ENCODE results near the gene PEX12.
"Not testable (repeated sequence)": the region's sequence is repeated elsewhere in the genome, so short reads cannot be mapped to it uniquely, and the experiment has no call there.

The PEX12 gene

DNA sequence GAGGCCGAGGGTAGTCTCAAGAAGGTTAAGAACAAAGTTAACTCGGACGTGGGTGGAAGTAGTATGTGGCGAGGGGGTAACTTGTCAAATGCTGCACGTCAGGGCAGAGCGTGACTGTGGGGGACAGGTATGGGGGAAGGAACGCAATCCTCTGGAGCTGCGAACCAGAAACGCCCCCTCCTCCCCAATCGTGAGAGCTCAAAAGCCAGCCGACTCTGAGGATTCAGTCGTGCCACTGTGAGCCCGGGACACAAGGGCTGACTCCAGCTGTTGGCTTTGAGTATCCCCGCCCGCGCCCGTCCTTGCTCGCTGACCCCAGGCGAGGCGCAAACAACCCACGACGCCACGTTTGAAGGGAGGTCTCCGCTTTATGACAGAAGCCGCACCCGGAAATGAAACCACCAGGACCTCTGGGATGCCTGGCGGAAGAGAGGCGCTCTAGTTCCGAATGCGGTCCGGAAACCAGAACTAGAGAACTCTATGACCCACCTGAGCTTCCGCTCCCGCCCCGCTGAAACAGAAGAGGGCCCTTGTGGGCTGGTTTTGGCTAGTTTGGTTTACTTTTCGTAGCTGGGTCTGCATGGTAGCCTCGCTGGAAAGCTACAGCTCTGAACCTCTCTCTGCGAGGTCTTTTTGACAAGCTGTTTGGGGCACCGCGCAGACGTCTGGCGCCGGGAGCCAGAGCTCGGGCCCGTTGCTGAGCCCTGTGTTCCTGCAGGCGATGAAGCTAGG is at the start of gene PEX12:
PEX12 (minus strand) TSS at position 375 of the 732 bp plus-strand sequence. CDS start 550 bp downstream, outside the sequence.
- peak; percentile 94 to 96 for DNase-seq

DNA sequence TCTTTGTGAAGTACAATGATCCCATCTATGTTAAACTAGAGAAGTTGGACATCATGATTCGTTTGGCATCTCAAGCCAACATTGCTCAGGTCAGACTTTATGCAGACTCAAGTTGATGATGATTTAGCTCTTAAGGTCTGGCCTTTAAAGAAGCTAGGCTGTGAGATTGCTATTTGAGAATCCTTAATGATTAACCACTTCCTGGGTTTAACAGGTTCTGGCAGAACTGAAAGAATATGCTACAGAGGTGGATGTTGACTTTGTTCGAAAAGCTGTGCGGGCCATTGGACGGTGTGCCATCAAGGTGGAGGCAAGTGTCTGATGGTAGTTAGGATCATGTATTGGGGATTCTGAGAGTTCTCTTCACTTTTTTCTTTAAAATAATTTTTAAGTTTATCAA is 49.0 kb upstream of the PEX12 start:
- DNase-seq, result no peak

DNA sequence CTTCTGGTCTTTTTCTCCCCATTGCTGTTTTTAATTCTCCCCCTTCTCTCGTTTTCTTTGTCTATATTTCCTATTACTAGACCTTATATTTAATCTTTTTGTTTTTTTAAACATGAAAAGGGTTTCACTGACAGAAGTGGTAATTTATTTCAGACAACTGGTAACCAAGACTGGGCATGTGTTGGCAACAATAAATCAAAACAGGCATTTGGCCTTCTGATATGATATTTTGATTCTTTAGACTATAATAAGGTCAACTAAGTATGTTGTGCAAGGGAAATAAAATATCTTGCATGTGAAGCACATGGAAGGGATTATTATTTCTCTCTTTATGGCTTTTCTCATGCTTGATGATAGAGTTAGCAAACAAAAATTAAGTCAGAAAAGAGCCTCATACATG is 43.4 kb upstream of the PEX12 start:
- no peak for DNase-seq

DNA sequence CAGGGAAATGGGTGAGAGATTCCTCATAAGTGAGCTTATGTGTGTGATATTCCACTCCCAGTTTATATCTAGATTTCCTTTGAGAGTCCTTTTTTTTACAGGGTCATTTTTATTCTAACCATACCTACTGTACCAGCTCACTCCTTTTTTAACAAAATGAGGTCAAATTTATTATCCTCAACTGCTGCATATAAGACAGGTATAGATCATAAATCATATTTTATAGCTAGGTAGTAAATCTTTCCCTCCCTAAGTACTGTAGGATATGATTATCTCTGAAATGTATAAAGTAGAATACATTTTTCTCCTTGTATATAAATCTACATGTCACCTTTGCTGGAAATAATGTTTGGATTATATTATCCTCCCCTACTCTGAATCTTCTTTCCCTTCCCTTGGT is 40.3 kb upstream of the PEX12 start:
- DNase-seq, result no peak

DNA sequence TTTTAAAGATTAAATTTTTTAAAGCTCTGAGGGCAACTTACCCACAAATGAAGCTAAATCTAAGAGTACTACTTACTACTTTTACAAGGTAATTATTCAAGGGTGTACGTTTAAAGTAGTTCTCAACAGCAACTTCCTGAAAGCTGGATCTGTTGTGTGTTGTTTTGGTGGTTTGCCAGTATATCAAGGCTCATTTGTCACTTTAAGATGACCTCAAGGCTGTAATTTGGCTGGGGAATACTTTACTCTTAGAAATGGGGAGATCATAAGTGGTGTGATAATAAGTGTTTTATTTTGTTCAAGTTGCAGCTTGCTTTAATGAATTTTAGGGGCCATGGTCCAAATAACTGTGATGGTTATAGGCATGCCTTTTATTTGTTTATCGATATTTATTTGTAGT is 39.1 kb upstream of the PEX12 start:
- no peak for DNase-seq

DNA sequence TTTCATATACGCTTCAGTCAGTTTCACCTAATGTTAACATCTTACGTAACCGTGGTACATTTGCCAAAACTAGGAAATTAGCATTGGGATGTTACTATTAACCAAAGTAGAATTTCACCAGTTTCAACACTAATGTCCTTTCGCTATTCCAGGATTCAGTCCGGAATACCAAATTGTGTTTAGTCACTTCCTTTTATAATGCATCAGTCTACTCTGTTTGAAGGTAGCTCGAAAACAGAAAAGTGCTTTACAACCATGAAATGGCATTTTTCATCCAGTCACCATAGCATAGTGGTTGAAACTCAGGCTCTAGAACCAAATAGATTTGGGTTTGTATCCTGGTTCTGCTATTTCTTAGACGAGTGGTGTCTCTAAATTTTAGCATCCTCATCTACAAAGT is 38.2 kb upstream of the PEX12 start:
- DNase-seq, result no peak

DNA sequence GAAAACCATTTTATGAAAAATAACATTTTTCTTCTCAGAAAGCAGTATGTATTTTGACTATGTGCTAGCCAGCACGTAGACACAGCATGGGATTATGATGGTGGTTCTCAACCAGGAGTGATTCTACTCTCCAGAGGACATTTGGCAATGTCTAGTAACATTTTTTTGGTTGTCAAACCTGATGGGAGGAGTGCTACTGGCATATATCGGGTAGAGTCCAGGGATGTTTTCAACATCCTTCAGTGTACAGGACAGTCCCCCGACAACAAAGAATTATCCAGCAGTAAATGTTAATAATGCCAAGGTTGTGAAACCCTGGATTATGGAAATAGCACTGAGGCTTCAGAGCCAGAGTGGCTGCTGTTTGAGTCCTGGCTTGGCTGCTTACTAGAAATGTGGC is 36.4 kb upstream of the PEX12 start:
- no peak for DNase-seq

DNA sequence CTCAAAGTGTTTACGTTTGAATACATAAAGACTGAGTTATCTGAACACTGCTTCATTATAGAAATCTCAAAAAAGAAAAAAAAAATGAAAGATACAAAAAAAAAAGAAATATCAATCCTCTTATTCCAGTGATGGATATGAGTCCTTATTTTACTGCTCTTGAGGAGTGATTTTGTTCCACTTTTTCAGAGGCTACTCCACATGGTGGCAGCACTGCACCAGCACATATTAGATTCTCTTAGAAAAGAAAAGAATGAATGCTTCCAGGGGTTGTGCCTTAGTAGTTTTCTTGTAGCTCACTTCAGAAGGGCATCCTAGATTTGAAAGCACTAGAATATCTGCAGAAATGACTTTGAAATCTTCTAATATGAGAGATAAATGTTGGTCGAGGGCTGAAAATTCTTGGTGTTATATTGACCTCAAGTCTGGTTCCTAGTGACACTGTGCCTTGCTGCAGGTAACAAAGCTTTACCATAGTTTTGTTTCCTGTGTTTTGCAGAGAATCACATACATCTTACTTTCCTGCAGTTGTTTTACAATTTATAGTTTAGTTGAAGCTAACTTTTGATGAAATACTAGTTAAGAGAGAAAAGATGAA is 34.7 kb upstream of the PEX12 start:
- DNase-seq, result peak; percentile 61 to 87

DNA sequence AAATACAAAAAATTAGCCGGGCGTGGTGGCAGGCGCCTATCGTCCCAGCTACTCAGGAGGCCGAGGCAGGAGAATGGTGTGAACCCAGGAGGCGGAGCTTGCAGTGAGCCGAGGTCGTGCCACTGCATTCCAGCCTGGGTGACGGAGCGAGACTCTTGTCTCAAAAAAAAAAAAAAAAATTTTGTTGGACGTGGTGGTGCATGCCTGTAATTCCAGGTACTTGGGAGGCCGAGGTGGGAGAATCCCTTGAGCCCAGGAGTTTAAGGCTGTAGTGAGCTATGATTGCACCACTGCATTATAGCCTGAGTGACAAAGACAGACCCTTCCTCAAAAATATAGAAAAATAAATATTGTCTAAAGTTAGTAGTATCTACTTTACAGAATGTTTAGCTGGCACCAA is 32.4 kb upstream of the PEX12 start:
- DNase-seq, result not testable (repeated sequence)

DNA sequence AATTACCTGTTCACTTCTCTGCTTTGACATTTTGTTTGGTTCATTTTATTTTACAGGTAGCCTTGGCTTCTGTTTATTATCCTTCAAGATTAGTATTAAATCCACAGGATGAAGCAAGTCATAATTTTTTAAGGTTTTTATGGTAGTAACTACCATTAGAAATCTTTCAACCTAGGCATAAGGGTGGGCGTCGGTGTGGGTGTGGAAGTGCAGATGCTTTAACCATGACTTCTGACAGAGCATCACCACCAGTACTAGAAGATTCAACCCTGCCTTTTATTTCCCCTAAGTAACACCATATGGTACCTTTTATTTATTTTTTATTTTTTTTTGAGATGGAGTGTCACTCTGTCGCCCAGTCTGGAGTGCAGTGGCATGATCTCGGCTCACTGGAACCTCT is 31.5 kb upstream of the PEX12 start:
- DNase-seq, result no peak

DNA sequence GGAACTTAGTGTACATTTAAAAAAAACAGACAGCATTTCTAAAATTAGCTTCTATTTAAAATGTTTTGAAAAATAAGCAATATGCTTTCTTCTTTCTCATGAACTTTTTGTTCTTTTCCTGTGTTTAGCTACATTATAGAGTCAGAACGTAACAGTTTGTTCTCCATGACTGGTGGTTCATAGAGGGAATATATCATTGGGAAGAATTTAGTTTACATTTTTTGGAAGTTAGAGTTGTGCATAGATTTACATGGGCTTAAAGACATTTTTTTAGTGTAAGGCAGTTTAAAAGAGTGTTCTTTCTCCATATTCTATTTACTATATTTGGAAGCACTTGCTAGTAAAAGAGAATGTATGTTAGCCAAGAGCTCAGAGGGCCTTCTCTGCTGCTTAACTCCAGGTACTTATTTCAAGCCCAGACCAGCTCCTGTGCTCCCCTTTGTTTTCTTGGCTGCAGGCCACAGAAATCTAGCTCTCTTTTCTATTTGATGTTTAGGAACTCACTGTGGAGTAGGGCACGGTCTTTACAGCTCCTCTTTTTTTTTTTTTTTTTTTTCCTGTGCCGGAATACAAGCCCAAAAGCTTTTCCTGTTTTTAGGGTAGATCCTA is 29.0 kb upstream of the PEX12 start:
- no peak for DNase-seq

DNA sequence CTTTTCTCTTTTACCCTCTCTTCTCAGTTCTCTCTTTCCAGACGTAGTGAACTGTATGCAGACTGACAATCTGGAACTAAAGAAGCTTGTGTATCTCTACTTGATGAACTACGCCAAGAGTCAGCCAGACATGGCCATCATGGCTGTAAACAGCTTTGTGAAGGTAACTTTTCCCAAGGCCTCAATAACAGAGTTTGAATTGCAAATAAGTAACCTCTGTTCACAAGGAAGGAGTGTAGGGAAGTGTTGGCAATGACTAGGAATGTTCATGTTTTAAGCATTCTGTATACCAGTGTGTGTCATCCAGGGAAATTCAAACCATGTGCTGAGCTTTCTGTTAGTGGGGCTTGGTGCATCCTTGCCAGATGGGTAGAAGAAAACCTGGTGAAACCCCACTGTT is 27.3 kb upstream of the PEX12 start:
- no peak for DNase-seq

DNA sequence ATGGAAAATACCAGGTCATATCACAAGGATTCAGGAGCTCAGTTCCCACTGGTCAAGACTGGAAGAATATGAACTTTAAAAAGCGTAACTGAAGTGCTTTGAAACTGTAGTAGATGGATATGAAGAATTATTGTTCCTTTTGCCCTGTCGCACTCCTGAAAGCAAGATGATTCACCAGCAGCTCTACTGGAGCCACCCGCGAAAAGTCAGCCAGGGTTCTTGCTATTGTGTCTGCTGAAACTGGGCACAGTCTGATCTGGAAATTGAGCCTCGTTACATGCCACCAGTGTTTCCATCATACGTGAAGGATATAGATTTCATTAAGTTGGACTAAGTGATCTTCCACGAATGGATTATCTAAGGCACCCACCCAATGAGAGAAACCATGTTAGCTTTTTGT is 25.3 kb upstream of the PEX12 start:
- DNase-seq, result no peak

DNA sequence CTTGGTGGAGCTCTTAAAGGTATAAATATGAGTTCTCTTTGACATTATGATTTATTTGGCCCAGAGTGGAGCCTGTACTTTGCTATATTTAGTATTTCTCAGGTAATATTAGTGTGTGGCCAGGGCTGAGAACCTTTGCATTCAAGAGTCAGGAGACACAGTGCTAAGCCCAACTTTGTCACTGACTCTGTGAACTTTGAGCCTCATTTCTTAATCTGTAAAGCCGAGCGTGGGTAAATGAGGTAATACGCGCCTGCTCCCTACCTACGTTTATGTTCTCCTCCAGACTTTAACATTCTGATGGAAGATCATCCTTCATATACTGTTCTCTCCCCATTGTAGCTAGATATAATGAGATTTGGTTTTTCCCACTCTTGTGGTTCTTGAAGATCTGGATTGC is 19.2 kb upstream of the PEX12 start:
- DNase-seq, result no peak

DNA sequence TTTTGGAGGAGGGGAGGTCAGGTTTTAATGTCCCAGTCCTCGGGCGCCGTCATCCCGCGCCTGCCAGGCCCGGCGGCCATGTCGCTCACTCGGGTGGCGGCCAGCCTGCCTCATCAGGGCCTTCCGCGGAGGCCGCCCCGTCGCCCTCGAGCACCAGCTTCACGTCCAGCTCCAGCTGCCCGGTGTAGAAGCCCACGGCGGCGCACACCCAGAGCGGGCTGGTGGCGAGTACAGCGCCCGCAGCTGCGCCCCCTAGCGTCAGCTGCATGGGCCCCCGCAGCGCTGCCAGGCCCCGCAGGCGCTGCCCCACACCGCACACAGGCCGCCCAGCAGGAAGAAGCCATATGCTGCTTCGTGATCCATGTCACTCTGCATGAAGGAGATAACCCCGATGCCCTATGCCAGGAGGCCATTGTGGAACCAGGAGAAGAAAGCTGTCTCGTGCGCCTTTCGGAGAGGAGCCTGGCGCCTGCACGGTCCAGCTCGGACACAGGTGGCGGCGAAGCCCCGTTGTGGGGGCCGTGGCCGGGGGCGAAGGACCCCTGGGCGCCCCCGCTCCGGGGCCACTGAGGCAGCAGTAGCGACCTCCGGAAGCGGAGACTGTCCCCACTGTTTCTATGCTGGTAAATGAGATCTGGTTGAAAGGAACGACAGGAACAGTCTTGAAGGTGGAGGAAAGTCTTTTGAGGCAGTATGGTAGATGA is 18.3 kb upstream of the PEX12 start:
- DNase-seq, result no peak

DNA sequence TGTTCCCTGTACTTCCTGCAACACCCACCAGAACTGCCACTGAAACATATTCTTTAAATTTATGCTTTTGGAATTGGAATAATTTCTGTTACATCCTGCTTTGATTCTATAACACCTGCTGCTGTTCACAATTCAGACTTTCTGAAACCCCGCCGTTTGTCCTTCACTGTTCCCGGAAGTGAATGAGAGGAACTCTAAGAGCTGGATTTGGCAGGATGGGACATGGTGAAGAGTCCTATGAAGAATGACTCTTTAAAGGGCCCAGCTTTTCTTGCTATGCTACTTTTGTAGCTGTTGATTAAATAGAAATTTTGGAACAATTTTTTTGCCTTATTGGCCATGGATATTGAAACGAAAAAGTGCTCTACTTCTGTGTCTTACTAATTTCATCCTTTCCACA is 17.7 kb upstream of the PEX12 start:
- peak in 1 of 2 experiments; percentile 4 for DNase-seq

DNA sequence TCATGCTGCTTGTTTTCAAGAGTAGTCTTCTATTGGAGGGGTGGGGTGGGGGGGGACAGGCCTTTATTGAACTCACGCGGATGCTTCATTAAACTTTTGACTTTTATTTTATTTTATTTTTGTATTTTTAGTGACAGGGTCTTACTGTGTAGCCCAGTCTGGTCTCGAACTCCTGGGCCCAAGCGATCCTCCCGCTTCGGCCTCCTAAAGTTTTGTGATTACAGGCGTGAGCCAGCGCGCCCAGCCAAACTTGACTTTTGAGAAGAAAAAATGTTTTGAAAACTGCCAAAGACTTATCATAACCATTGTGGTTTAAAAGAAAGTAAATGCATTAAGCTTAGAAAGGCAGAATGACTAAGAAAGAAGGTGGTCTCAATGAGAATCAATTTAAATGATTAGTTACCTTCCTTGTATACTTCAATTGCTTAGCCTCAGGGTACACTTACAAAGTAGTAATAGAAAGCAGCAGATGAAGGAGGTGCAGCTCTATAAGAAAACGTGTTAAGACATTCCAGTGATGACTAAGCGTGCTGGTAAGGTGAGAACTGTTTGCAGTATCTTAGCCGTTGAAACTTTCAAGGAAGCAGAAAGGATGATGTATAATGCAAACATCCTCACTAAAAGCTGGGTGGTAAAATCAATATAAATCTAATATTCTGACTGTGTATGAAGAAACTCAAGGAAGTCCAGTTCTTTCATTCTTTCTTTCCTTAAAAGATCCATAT is 10.0 kb upstream of the PEX12 start:
- DNase-seq, result no peak

DNA sequence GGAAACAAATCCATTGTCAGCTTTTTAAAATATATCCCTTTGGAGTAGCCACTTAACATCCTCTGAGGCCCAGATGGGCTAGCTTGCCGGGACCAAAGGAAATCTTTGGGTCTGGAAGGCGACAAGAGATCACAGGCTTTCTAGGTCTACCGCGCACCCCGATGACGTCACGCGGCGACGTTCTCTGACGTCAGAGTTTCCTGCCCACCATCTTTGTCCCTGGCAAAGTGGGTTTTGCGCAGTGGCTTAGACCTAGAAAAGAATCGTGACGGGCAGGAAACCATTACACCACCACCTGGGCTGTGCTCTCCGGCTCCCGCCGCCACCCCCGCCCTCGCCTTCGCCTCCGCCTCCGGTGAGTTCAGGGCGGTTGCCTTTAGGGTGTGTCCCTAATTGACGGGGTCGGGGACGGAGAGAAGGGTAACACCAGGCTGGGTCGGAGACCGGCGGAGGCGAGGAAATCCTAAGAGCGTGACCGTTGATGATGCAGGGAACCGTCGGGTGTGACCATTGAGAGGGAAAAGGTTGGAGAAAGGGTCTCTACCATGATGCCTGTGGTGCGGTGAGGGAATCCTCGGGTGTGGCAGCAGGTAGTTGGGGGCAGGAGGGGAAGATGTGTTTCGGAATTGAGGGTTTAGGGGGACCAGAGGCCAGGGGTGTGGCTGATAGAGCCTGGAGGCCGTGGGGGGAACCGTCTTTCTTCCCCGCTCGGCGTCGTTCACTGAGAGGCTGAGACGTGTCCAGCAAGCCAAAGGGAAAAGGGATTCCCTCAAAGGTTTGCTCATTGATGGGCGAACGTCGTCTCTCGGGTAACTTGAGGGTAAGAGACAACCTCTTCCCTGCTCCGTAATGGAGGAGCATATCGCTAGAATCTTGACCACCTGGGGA is 8.9 kb upstream of the PEX12 start, which contains the start of gene AP2B1:
AP2B1 (plus strand) TSS at position 249 of the 888 bp plus-strand sequence. CDS start 6,709 bp downstream, outside the sequence.
- peak; percentile 88 to 89 for DNase-seq

DNA sequence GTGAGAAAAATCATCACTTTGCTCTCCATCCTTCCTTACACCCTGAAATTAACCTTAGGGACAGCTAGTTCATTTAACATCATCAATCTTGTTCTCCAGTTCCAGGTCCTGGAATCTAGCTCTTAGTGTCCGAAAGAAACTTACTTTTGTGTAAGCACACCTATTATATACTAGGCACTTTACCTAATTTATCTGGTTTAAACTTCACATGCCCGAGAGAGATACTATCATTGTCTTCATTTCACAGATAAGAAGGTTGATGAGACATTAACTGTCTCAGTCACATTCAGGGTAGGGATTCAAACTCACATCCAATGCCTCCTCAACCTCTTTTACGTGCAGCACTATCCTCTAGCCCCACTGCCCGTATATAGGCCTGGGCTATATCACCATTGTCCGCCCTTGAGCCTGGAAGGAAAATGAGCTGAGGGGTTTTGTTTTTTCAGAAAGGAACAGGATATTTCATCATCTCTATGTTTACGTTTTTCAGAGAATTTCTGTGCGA is 8.2 kb upstream of the PEX12 start:
- DNase-seq, result no peak

DNA sequence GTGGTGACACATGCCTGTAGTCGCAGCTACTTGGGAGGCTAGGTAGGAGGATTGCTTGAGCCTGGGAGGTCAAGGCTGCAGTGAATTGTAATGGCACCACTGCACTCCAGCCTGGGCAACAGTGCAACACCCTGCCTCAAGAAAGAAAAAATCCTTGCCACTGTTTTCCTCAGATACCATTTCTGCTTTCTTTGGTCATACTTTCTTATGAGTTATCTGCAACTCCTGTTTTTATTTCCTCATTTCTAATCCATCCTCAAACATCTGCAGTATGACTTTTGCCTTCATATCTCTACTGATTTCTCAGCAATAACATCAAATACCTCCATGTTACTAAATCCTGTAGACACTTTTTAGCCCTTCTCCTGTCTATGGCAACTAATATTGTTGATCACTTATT is 5.7 kb upstream of the PEX12 start:
- no peak for DNase-seq

DNA sequence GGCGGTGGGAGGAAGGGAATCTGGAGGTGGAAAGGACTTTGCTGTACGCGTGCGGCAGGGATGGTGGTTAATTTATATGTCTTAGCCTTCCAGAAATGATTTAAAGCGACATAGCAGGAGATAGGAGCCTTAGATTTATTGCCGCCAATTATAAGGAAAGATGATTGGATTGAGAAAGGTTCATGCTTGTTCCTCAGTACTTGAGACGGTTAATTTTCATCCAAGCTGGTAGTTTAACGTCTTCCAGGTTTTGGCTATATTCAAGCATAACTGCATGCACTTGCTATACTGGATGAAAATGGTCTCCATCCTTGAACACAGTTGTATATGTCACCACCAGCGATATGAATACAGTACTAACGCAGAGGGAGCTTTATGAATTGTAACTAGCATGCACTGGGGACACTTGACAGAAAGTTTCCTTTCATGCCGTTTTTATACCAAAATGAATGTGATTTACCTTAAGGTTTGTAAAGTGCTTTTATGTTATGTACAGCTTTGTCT is 610 bp upstream of the PEX12 start:
- DNase-seq, result peak in 1 of 2 experiments; percentile 52

DNA sequence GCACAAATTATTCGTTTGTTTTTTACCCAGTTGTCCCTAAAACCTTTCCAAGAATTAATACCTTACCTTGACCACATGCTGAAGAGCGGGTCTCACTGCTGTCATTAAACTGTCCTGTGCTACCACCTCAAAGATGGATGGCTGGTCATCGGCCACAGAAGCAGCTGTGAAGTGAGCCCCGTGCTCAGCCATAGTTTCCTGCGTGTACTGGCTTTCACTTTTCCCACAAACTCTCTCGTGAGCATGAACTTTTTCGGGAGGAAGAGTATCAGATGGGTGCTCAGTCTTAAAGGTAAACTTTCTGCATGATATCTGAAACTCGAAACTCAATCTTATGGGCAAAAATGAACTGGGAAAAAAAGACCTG is 558 bp downstream of the PEX12 start:
- no peak for DNase-seq
